Renal cortex interstitium (tissue), 11 donors: ENCODE measurements around the gene NET1. TPM values are rescaled to one million over a fixed set of nuclear protein-coding genes. Genes with fewer than 3 reads are reported as not detected.
"Not testable (repeated sequence)": the region's sequence is repeated elsewhere in the genome, so short reads cannot be mapped to it uniquely, and the experiment has no call there.

Source experiments
- DNase-seq, 11 donors: peaks; one replicate each; pipeline ENCODE4 v3.0.0-alpha.2; 2013; ENCODE audit warnings: low read depth in 9 of 11, low spot score in 4 of 11; ENCODE audit errors: extremely low read depth in 1 of 11
- polyA plus RNA-seq, 3 donors: library from polyadenylated mRNA; unstranded; fragments of 120-200 nt; gene quantifications; one replicate each; pipeline ENCODE4 v1.2.1, GENCODE V29; 2013; ENCODE audit not compliant: insufficient read length in 3 of 3

NET1 gene
- polyA plus RNA-seq, 3 donors = 122 to 142 (median 133) TPM

DNA sequence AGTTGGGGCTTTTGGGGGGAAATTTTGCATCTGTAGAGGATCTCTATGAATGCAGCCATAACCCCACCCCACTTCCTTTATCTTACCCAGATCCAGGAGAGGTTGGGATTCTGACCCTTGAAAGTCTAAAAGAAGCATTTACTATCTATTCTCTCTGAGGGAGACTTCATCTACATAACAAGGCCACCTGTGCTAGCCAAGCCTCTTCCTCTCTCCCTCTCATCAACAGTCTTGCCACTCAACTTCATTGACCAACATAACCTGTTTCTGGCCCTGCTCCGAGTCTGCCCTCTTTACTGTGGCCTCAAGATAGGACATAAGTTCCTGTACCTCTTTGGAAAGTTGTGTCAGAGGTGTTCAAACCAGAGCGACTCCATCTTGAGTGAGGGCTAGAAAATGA lies 27.1 kb upstream of the NET1 start:
- no peak for DNase-seq

DNA sequence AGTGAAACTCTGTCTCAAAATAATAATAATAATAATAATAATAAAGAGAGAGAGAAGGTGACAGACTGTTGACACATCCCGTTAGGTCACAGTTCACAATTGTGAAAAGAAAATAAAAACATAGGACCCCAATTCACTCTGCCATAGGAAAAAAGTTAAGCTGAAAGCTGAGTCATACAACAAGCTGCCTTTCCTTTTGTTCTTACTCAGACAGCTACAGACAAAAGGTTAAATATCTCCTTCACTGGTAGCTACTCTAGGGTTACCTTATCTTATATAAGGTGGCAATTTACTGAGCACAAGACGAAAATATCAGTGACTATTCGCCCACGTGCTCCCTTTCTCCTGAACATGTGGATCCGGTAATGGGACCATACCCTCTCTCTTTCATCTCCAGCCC lies 25.2 kb upstream of the NET1 start:
- DNase-seq = no peak

DNA sequence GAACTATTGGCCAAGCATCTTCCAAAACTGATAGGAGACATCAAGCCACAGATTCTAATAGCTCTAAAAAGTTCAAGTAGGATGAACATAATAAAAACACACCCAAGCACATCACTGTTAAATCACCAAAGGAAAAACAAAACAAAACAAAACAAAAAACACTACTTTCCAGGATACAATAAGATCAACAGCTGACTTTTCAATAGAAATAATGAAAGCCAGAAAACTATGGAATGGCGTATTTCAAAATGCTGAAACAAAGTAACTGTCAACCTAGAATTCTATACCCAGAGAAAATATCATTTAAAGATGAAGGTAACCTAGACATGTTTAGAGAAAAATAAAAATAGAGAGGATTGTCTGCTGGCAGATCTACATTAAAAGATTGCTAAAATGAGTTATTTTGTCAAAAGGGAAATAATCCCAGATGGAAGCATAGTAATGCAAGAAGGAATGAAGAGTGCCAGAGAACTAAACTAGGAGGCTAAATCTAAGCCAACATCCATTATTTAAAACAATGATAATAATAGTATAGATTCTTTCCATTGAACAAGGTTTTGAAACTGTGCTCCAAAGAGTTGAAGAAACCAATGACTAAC lies 21.7 kb upstream of the NET1 start:
- DNase-seq = no peak

DNA sequence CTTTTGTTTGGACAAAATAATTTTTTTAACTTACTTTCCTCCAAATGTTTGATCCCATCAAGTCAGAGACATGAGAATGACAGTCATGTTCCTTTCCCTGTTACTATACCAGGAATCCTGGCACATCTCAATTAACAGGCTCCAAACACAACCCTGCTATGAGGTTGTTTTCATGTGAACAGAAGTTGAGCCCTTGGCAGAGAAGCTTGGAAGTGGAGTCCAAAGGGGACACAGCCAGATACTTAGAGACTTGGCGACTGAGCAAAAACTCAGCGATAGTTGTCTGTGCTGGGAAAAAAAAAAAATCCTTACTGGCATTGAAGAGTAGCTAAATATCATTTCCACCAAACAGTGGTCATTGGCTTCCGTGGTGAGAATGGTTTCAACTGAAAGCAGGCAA lies 20.6 kb upstream of the NET1 start:
- DNase-seq = no peak

DNA sequence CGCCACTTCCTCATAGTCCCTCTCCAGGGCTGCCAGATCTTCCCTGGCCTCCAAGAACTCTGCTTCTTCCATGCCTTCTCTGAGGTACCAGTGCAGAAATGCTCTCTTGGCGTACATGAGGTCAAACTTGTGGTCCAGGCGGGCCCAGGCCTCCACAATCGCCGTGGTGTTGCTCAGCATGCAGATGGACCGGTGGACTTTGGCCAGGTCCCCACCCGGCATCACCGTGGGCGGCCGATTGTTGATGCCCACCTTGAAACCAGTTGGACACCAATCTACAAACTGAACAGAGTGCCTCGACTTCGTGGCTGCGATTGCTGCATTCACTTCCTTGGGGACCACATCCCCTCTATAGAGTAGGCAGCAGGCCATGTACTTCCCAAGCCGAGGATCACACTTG lies 18.8 kb upstream of the NET1 start:
- no peak for DNase-seq

DNA sequence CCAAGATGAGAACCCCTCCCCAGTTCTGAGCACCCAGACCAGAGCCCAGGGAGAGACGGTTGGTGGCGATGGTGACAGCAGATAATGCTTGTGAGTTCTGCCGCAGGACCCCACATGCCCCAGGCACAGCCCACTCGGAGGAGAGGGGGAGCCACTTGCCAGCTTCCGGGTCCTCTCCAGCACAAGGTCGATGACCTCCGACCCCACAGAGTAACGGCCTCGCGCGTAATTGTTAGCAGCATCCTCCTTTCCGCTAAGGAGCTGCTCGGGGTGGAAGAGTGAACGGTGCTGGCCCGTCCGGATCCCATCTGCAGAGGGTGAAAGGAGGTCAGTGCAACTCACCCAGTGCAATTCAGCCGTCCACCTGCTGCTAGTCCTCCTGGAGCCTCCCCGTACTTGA lies 17.2 kb upstream of the NET1 start:
- DNase-seq = no peak

DNA sequence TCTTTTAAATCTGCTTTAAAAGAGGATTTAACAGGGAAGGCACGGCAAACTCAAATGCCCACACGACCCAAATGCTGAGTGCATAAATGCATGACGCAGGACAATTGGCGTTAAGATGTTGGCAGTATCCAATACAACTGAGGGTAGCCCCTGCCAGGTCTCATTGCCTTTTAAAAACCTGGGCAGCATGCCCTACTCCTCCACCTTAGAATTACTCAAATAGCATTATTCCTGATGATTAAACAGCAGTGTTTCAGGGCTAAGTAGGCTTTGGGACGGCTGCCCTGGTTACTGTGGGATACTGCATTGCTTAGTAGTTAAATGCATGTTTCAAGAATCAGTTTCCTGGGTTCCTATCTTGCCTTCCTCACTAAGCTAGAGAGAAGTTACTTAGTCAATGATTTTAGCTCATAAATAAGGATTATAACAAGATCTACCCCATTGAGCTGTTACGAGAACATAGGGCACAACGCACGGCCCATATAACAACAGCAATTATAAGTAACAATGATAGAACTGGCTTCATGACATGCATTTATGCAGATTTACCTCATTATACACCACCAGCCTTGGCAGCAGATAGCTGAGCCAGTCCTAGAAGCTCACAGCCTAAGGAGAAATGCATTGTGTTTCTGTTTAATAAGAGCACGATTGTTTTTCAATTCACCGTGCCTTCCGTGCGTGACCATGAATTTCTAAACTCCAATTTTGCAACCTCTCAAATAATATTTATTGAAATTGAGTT lies 15.6 kb upstream of the NET1 start:
- no peak for DNase-seq

DNA sequence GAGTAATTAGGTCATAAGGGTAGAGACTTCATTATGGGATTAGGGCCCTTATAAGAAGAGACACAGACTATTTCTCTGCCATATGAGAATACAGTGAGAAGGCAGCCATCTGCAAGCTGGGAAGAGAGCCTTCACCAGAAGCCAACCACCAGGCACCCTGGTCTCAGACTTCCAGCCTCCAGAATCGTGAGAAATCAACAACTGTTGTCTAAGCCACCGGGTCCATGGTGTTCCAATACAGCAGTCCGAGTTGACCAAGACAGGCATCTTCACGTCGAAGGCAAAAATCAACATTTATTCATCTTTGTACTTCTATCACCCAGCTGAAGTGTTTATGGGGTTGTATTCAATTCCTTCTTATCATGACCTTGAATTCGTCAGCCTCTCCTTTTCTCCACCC lies 13.0 kb upstream of the NET1 start:
- no peak for DNase-seq

DNA sequence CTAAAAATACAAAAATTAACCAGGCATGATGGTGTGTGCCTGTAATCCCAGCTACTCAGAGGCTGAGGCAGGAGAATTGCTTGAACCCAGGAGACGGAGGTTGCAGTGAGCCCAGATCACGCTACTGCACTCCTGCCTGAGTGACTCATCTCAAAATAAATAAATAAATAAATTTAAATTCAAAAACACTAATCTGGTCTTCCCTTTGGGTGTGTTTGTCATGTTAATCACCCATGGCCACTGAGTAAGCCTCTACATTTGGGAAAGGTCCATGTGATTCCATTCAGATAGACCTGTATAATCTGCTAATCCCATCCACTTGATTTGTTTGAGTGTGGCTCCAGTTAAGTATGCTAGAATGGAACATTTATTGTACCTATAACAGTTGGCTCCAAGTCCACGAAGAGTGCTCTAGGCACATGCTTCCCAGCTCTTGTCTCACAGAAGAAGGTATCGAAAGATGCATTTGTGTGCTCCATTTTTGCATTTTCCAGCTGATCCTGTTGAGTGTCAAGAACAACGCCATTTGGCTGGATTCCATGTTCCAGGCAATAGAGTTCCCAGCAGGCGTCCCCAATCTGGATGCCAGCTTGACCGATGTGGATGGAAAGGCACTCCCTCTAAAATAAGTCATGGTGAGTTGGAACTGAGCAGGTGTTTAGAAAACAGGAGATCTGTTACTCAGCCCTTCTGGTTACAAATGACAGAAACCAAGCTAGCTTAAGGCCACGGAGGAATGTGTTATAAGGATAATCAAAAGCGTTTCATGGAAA lies 11.7 kb upstream of the NET1 start:
- DNase-seq = no peak

DNA sequence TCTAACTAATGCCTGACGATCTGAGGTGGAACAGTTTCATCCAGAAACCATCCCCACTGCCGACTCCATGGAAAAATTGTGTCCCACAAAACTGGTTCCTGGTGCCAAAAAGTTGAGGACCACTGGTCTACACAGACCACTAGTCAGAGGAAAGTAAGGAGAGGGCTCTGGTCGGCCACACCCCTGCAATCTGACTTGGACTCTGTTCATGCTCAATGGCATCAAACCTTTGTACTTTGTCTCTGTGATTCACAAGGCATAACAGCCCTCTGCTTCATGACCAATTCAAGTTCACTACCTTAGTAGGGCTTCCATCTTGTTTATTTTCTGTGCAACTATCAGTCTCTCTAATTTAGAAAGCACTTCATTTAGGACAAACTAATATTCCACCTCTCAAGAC lies 9.6 kb upstream of the NET1 start:
- DNase-seq = no peak

DNA sequence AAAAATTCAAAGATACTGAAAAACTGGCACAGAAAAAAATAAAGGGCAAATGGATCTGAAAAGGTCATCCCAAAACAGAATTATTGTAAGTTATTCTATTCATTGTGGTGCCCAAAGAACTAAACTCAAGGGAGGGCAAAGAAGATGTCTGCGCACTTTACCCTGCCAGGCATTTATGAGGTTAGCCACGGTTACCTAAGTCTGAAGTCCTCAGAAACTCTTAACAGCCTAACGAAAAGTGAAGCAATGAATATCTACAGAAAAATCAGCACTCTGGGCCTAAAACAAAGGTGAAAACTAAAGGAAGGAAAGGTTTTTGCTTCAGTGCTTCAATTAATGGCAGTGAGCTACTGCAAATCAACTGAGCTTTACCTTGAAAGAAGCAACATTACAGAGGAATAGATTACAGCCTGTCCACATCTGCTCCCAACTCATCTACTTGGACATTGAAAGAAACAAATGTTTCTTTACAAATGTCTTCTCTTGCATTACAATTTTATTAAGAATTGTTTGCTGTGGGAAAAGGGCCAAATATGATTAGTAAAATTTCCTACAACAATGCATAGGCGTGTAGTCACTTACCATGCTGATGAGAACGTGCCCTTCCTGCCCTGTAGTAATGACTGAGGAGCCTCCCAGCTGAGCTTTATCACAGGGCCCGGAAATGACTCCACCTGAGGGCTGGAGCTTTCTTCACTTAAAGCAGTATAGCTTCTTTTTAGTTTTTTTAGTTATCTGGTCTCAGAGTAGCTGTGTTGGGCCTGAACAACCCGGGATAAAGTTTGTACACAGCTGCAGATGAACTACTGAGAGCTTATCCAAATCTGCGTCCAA lies 7.9 kb upstream of the NET1 start, which contains the start of gene TUBAL3:
Gene TUBAL3, minus strand, starts transcription at position 621 of the 834 bp plus-strand sequence. Its CDS starts 36 bp downstream, at position 585.
- DNase-seq = no peak

DNA sequence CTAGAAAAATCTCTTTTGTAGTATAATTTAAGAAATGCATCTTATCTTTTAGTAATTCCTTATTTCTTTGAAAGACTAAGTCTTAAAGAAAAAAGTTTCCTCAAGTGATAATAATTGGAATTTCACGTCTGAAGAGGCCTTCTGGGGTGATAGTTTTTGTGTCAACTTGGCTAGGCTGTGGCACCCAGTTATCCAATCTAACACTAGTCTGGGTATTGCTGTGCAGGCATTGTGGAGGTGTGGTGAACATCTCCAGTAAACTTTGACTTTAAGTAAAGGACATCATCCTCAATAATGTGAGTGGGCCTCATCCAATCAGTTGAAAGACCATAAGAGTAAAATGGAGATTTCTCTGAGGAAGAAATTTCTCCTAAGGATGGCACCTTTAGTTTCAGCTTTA lies 5.4 kb upstream of the NET1 start:
- DNase-seq = no peak

DNA sequence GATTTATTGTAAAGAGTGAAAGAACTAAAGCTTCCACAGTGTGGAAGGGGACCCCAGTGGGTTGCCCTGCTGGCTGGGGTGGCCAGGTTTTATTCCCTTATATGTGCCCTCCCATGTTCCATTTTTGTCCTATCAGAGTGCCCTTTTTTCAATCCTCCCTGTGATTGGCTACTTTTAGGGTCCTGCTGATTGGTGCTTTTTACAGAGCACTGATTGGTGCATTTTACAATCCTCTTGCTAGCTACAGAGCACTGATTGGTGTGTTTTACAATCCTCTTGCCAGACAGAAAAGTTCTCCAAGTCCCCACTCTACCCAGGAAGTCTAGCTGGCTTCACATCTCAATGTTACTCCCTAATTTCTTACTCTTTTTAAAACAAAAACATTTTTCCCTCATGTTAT lies 1.6 kb upstream of the NET1 start:
- not testable (repeated sequence) for DNase-seq

DNA sequence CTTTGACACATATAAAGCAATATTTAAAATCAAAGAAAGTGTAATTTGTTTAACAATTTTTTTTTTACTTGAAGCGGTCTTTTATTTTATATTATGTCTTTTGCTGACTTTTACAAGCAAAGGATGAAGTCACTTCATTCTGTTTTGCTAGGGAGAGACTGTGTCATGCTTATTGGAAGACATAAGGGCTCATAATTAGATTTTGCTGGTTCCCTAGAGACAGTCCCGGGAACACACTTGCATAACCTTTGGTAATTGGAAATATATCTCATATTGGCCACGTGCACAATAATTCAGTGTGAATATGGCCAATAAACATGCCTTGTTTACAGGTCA lies 448 bp upstream of the NET1 start:
- no peak for DNase-seq

DNA sequence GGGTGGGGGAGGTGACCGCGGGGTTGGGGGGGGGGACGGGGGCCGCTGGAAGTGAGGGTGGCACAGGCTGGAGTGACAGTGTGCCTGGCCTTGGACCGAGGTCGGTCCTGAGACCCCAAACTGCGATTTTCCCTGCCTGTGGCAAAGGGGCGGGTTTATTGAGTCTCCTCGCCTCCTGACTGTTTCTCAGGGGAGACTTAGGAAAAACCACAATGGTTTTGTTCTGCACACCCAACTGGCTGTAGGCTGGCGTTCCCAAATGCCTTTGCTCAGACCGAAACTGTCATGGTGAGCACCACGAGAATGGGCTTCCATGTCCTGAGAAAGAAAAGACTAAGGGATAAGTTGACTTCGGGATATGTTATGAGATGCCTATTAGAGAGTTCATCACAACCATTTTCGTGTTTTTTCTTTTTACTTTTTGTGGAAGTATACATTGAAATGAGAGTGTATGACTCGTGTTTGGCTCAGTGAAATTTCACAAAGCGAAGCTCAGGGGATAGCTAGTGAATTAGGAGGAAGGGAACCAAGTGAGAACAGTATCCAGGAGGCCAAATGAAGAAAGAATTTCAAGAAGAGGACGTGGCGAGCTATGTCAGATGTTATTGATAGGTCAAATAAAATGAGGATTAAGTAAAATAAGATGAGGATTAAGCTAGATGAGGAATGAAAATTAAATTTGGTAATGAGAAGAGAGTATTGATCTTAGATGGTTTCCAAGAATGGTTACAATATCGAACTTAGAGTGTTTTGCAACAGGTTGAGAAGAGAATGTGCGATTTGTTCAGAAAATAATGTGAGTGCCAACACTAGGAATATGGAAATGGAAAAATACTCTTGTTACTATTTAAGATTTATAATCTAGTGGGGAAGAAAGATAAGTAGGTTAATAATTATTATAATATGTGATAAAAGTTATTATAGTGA lies 918 bp downstream of the NET1 start:
- peak in 2 of 11 donors; percentile 12 to 15 for DNase-seq

DNA sequence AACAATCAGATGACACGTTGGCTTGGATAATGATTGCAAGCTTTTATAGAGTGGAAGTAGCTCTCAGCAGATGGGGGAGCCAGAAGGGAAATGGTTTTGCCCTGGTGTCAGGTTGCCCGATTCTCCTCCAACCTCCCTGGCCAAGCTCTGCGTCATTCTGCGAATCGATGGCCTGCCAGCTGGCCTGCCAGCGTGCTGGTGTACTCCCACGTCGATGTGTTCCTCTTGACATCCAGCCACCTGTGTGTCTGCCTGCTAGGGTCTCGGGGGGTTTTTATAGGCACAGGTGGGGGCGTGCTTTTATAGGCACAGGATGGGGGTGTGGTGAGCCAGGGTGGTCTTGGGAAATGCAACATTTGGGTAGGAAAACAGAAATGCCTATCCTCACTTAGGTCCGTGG lies 4.6 kb downstream of the NET1 start:
- DNase-seq = no peak

DNA sequence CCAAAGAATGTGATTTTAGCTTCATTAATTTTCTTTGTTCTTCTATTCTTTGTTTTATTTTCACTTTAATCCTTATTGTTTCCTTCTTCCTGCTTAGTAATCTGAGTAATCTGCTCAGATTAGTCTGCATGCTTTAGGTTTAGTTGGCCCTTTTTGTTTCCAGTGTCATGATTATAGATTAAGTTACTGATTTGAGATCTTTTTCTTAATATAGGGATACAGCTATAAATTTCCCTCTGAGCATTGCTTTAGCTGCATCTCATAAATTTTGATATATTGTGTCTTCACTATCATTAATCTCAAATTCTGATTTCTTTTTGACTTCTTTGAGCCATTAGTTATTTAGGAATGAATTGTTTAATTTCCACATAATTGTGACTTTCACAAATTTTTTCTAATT lies 6.2 kb downstream of the NET1 start:
- DNase-seq = no peak

DNA sequence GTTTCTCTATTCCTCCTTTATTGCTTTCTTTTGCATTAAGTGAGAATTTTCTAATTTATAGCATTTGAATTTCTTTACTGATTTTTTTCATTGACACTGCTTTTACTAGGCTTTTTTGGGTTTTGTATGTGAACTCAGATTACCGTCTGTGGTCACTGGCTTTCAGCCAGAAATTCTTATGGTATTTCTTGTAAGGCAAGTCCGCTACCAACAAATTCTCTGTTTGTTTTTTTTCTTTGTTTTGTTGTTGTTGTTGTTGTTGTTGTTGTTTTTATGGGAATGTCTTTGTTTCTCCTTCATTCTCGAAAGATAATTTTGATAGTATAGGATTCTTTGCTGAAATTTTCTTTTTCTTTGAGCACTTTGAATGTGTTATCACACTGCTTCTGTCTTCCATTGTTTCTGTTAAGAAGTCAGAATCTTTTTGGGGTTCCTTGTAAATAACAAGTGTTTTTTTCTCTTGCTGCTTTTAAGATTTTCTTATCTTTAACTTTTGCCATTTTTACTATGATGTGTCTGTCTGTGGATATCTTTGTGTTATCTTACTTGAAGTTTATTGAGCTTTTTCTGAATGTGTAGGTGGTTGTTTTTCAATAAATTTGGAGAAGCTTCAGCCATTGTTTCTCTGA lies 7.2 kb downstream of the NET1 start:
- DNase-seq = no peak
